ENCODE measurements around the gene LRRFIP1. TPM values are rescaled to one million over a fixed set of nuclear protein-coding genes. Genes with fewer than 3 reads are reported as not detected.

The LRRFIP1 gene
- total and polyA plus RNA-seq, 8 donors: 104 to 160 (median 122) TPM

GRCh38 chr2:237643066-237643465 lies 15.7 kb downstream of the LRRFIP1 start:
- Histone ChIP-seq H3K4me3 (no peak overlapping the region), H3K36me3 (peaks cover 0 to 9% of the 10 kb centered on the region in 2 donors), H3K27me3 (no peaks in the 10 kb centered on the region), H3K27ac (no peak overlapping the region), H3K9me3 (no peaks in the 10 kb centered on the region), H3K4me1 (no peaks in the 10 kb centered on the region)
- intact Hi-C loops (cut with DNase I): no loop called here
- TF ChIP-seq, protein P1, sequence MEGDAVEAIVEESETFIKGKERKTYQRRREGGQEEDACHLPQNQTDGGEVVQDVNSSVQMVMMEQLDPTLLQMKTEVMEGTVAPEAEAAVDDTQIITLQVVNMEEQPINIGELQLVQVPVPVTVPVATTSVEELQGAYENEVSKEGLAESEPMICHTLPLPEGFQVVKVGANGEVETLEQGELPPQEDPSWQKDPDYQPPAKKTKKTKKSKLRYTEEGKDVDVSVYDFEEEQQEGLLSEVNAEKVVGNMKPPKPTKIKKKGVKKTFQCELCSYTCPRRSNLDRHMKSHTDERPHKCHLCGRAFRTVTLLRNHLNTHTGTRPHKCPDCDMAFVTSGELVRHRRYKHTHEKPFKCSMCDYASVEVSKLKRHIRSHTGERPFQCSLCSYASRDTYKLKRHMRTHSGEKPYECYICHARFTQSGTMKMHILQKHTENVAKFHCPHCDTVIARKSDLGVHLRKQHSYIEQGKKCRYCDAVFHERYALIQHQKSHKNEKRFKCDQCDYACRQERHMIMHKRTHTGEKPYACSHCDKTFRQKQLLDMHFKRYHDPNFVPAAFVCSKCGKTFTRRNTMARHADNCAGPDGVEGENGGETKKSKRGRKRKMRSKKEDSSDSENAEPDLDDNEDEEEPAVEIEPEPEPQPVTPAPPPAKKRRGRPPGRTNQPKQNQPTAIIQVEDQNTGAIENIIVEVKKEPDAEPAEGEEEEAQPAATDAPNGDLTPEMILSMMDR (IDR thresholded peaks at IDR 0.05): no peak
- DNase-seq (no peak), ATAC-seq (no peak)

DNA sequence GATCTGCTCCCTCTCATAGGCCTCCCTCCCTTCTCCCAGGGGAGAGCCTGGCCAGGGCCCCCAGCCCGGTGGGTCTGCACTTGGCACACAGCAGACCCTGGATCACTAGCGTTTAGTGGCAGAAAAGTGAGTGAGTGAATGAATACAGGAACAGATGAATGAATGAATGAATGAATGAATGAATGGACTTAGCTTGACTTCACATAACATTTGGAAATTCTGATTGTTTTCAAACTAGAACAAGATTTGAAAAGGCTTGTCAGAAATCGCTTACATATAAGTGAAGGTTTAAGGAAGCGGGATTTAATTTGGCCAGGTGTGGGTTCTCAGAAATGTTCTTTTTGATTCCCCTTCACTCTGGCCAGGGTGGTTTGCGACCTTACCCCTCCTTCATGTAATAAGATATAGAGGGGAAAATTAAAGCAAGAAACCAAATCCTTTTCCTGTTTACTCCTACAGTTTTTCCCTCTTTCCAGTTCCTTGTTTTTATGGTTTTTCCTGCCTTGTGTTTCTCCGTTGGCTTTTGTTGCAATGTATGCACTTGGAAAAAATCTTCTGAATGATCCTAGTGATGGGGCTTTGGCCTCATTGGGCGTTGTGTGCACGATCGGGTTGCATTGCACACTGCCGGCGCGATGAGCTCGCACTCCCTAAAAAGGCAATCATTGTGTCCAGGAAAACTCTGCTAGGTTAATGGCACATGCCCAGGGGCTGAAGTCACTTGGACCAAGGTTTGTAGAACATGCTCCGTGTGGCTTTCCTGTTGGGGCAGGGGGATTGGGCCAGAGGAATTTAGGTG lies 16.4 kb downstream of the LRRFIP1 start:
- no peaks in the 10 kb centered on the region for H3K27me3 ChIP-seq
- TF ChIP-seq, protein P1 (IDR thresholded peaks at IDR 0.05): no peak
- H3K4me1 ChIP-seq: no peaks in the 10 kb centered on the region
- no peak overlapping the region for H3K4me3 ChIP-seq
- no peak for DNase-seq
- no peak overlapping the region for H3K27ac ChIP-seq
- ATAC-seq: no peak
- H3K36me3 ChIP-seq: peaks cover 0 to 9% of the 10 kb centered on the region in 2 donors
- intact Hi-C loops (cut with DNase I): no loop called here
- H3K9me3 ChIP-seq: no peaks in the 10 kb centered on the region

DNA sequence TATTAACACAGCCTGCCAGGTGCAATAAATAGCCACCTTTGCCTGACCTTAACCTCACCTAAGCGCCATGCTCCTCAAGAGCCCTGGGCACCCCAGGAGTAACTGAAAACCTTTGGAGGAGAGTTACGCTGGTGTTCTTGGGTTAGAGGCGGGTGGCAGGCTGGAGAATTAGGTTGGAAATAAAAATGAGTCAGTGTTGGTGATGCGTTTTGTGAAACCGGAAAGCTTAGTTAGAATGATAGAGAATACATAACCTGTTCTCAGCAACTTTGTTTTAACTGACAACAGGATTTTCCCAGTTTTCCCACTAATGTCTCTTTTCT lies 17.0 kb downstream of the LRRFIP1 start:
- Histone ChIP-seq H3K36me3 (peaks cover 0 to 9% of the 10 kb centered on the region in 2 donors), H3K4me1 (no peaks in the 10 kb centered on the region), H3K27ac (no peak overlapping the region), H3K9me3 (no peaks in the 10 kb centered on the region), H3K27me3 (no peaks in the 10 kb centered on the region), H3K4me3 (no peak overlapping the region)
- no peak for DNase-seq
- intact Hi-C loops (cut with DNase I): no loop called here
- no peak for ATAC-seq
- TF ChIP-seq, protein P1 (IDR thresholded peaks at IDR 0.05): no peak

DNA sequence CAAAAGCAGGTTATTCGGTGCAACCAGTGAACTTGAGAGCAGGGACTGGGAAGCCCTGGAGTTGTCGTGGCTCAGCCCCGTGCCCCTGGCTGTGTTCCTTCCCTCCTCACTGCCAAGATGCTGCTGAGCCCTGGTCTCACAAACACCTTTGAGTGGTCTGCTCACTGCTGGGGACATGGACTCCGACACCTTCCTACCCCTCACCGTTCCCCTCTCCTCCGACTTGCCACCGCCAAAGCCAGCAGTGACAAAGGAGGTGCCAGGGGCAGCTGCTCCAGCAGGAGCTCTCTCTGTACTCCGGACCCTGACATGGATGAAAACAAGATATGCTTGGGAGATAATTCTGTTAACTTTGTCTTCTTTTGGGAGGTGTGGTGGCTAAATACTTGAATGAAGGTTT lies 17.9 kb downstream of the LRRFIP1 start:
- no peaks in the 10 kb centered on the region for H3K9me3 ChIP-seq
- H3K4me1 ChIP-seq: no peaks in the 10 kb centered on the region
- H3K36me3 ChIP-seq: peaks cover 0 to 9% of the 10 kb centered on the region in 2 donors
- H3K4me3 ChIP-seq: no peak overlapping the region
- no peaks in the 10 kb centered on the region for H3K27me3 ChIP-seq
- H3K27ac ChIP-seq: no peak overlapping the region
- DNase-seq (no peak), ATAC-seq (no peak)
- TF ChIP-seq, protein P1 (IDR thresholded peaks at IDR 0.05): no peak
- intact Hi-C loops (cut with DNase I): no loop called here

GRCh38 chr2:237647176-237648015 lies 20.0 kb downstream of the LRRFIP1 start:
- Histone ChIP-seq H3K27ac (no peak overlapping the region), H3K4me3 (no peak overlapping the region), H3K36me3 (peaks cover 0 to 9% of the 10 kb centered on the region in 2 donors), H3K9me3 (no peaks in the 10 kb centered on the region), H3K27me3 (no peaks in the 10 kb centered on the region), H3K4me1 (no peaks in the 10 kb centered on the region)
- ATAC-seq (no peak), DNase-seq (no peak)
- TF ChIP-seq, protein P1 (IDR thresholded peaks at IDR 0.05): no peak
- intact Hi-C loops (cut with DNase I): no loop called here
